ENCODE data around the gene RIPK1.
"Not testable (repeated sequence)": the region's sequence is repeated elsewhere in the genome, so short reads cannot be mapped to it uniquely, and the experiment has no call there.

Gene RIPK1

DNA sequence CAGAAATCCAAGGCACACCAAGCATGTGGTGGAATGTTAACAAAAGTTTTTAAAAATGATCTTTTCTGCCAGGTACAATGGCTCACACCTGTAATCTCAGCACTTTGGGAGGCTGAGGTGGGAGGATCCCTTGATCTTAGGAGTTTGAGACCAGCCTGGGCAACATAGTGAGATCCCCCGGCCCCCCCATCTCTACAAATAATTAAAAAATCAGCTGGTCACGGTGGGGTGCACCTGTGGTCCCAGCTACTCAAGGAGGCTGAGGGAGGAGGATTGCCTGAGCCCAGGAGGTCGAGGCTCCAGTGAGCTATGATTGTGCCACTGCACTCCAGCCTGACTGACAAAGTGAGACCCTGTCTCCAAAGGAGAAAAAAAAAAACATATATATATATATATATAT is 8.0 kb downstream of the RIPK1 start:
- TF ChIP-seq OSR1 (CRISPR knock-in tag; IDR thresholded peaks at IDR 0.05) (no peak), RARB (CRISPR knock-in tag; IDR thresholded peaks at IDR 0.05) (no peak), ZC3H10 (CRISPR knock-in tag; IDR thresholded peaks at IDR 0.05) (no peak), ZFP30 (CRISPR knock-in tag; IDR thresholded peaks at IDR 0.05) (no peak), SNAI2 (CRISPR knock-in tag; IDR thresholded peaks at IDR 0.05) (no peak), TCF4 (CRISPR knock-in tag; IDR thresholded peaks at IDR 0.05; ENCODE audit: borderline replicate concordance) (no peak), ZNF70 (CRISPR knock-in tag; IDR thresholded peaks at IDR 0.05) (no peak)
- TF ChIP-seq, protein P1, sequence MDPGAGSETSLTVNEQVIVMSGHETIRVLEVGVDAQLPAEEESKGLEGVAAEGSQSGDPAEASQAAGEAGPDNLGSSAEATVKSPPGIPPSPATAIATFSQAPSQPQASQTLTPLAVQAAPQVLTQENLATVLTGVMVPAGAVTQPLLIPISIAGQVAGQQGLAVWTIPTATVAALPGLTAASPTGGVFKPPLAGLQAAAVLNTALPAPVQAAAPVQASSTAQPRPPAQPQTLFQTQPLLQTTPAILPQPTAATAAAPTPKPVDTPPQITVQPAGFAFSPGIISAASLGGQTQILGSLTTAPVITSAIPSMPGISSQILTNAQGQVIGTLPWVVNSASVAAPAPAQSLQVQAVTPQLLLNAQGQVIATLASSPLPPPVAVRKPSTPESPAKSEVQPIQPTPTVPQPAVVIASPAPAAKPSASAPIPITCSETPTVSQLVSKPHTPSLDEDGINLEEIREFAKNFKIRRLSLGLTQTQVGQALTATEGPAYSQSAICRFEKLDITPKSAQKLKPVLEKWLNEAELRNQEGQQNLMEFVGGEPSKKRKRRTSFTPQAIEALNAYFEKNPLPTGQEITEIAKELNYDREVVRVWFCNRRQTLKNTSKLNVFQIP (CRISPR knock-in tag; IDR thresholded peaks at IDR 0.05; ENCODE audit: borderline replicate concordance, low read depth), result no peak
- TF ChIP-seq, protein P2, sequence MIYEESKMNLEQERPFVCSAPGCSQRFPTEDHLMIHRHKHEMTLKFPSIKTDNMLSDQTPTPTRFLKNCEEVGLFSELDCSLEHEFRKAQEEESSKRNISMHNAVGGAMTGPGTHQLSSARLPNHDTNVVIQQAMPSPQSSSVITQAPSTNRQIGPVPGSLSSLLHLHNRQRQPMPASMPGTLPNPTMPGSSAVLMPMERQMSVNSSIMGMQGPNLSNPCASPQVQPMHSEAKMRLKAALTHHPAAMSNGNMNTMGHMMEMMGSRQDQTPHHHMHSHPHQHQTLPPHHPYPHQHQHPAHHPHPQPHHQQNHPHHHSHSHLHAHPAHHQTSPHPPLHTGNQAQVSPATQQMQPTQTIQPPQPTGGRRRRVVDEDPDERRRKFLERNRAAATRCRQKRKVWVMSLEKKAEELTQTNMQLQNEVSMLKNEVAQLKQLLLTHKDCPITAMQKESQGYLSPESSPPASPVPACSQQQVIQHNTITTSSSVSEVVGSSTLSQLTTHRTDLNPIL (CRISPR knock-in tag; IDR thresholded peaks at IDR 0.05; ENCODE audit: low read depth), result no peak
- TF ChIP-seq, protein P3, sequence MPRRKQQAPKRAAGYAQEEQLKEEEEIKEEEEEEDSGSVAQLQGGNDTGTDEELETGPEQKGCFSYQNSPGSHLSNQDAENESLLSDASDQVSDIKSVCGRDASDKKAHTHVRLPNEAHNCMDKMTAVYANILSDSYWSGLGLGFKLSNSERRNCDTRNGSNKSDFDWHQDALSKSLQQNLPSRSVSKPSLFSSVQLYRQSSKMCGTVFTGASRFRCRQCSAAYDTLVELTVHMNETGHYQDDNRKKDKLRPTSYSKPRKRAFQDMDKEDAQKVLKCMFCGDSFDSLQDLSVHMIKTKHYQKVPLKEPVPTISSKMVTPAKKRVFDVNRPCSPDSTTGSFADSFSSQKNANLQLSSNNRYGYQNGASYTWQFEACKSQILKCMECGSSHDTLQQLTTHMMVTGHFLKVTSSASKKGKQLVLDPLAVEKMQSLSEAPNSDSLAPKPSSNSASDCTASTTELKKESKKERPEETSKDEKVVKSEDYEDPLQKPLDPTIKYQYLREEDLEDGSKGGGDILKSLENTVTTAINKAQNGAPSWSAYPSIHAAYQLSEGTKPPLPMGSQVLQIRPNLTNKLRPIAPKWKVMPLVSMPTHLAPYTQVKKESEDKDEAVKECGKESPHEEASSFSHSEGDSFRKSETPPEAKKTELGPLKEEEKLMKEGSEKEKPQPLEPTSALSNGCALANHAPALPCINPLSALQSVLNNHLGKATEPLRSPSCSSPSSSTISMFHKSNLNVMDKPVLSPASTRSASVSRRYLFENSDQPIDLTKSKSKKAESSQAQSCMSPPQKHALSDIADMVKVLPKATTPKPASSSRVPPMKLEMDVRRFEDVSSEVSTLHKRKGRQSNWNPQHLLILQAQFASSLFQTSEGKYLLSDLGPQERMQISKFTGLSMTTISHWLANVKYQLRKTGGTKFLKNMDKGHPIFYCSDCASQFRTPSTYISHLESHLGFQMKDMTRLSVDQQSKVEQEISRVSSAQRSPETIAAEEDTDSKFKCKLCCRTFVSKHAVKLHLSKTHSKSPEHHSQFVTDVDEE (CRISPR knock-in tag; IDR thresholded peaks at IDR 0.05), result no peak
- ATAC-seq, result no peak

DNA sequence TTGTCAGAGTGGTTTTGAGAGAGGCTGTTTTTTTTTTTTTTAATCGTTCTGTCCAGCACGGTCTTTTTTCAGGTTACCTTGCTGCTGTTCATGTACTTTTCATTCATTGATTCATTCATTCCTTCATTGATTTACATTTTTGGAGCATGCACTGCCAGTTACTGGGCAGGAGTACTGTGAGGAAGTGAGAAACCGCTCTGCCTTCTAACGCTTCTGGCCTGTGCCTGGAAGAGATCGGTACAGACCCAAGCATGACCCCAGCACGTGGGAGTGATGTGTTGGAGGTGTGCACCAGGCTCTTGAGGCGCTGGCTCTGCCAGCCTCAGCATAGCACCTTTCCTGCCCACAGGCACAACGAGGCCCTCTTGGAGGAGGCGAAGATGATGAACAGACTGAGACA is 9.1 kb downstream of the RIPK1 start:
- TF ChIP-seq ISL1 (CRISPR knock-in tag; IDR thresholded peaks at IDR 0.05) (no peak), ZFP30 (CRISPR knock-in tag; IDR thresholded peaks at IDR 0.05) (no peak), RARB (CRISPR knock-in tag; IDR thresholded peaks at IDR 0.05) (no peak)
- no peak for ATAC-seq

DNA sequence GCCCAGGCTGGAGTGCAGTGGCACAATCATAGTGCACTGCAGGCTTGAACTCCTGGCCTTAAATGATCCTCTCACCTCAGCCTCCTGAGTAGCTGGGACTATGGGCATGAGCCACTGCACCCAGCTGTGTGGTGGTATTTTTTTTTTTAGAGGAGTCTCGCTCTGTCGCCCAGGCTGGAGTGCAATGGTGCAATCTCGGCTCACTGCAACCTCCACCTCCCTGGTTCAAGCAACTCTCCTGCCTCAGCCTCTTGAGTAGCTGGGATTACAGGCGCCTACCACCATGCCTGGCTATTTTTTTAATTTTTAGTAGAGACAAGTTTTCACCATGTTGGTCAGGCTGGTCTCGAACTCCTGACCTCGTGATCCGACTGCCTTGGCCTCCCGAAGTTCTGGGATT is 10.7 kb downstream of the RIPK1 start:
- not testable (repeated sequence) for ATAC-seq

DNA sequence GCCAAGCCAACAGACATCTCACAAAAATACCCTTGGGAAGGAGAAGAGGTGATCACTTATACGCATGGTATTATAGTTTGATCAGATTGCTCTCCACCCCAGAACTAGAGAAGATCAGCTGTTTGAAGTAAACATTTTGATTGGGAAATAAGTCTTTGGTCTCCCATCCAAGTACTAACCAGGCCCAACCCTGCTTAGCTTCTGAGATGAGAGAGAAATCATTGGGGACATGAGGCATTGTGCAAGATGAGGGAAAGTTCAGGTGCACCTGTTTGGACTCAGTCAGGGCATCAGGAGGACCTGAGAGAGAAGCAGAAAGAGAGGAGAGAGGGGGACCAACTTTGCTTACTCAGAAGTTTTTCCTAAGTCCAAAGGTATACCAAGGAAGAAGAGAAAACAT is 11.4 kb downstream of the RIPK1 start:
- ATAC-seq, result no peak
- TF ChIP-seq, protein P4, sequence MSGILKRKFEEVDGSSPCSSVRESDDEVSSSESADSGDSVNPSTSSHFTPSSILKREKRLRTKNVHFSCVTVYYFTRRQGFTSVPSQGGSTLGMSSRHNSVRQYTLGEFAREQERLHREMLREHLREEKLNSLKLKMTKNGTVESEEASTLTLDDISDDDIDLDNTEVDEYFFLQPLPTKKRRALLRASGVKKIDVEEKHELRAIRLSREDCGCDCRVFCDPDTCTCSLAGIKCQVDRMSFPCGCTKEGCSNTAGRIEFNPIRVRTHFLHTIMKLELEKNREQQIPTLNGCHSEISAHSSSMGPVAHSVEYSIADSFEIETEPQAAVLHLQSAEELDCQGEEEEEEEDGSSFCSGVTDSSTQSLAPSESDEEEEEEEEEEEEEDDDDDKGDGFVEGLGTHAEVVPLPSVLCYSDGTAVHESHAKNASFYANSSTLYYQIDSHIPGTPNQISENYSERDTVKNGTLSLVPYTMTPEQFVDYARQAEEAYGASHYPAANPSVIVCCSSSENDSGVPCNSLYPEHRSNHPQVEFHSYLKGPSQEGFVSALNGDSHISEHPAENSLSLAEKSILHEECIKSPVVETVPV (CRISPR knock-in tag; IDR thresholded peaks at IDR 0.05), result no peak
- TF ChIP-seq ZFP30 (CRISPR knock-in tag; IDR thresholded peaks at IDR 0.05), result no peak
- no peak for TF ChIP-seq OSR1 (CRISPR knock-in tag; IDR thresholded peaks at IDR 0.05)
- TF ChIP-seq, protein P1 (CRISPR knock-in tag; IDR thresholded peaks at IDR 0.05; ENCODE audit: borderline replicate concordance, low read depth), result no peak

DNA sequence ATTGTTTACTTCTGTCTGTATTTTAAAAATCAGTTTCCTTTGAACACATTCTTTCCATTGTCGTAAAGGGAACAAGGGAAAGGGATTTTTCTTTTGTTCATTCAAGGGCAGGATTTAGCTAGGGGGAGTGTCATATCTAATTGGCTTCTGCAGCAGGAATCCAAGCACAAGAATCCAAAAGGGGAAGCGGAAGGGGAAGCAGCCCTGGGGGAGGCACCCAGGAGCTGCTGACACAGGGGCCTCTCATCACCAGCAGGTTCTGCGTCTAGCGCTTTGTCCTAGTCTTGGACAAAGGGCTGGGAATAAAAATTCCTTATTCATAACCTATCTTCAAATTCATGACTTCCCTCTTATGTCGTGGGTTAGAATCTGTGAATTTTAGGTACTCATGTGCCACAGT is 13.7 kb downstream of the RIPK1 start:
- ATAC-seq, result no peak
- TF ChIP-seq ZNF70 (CRISPR knock-in tag; IDR thresholded peaks at IDR 0.05) (no peak), TCF4 (CRISPR knock-in tag; IDR thresholded peaks at IDR 0.05; ENCODE audit: borderline replicate concordance) (no peak), ISL1 (CRISPR knock-in tag; IDR thresholded peaks at IDR 0.05) (no peak), ZFP30 (CRISPR knock-in tag; IDR thresholded peaks at IDR 0.05) (no peak), ZNF565 (CRISPR knock-in tag; conservative IDR thresholded peaks at IDR 0.05; ENCODE audit: low read depth) (no peak), BACH2 (CRISPR knock-in tag; IDR thresholded peaks at IDR 0.05; ENCODE audit: borderline replicate concordance) (no peak), TOX (CRISPR knock-in tag; IDR thresholded peaks at IDR 0.05; ENCODE audit: borderline replicate concordance) (no peak), ESRRG (CRISPR knock-in tag; IDR thresholded peaks at IDR 0.05) (no peak), RARB (CRISPR knock-in tag; IDR thresholded peaks at IDR 0.05) (no peak), ZFP3 (CRISPR knock-in tag; IDR thresholded peaks at IDR 0.05) (no peak), ZNF8 (CRISPR knock-in tag; IDR thresholded peaks at IDR 0.05) (no peak)
- TF ChIP-seq, protein P3 (CRISPR knock-in tag; IDR thresholded peaks at IDR 0.05), result no peak
- TF ChIP-seq, protein P1 (CRISPR knock-in tag; IDR thresholded peaks at IDR 0.05; ENCODE audit: borderline replicate concordance, low read depth), result no peak
- TF ChIP-seq, protein P4 (CRISPR knock-in tag; IDR thresholded peaks at IDR 0.05), result no peak
